ENCODE measurements around the gene ZNF670.
A peak's percentile ranks its signal among the peaks of the same experiment; 100 is the strongest.
"Not testable (repeated sequence)": the region's sequence is repeated elsewhere in the genome, so short reads cannot be mapped to it uniquely, and the experiment has no call there.

ZNF670 gene

GRCh38 chr1:247078258-247079140 is at the start of gene ZNF670:
ZNF670 (minus strand) TSS chr1:247078811; CDS start chr1:247078596, 215 bp downstream.
- DNase-seq (ENCODE audit: low read depth in 2 of 2), result peak; percentile 80 to 84

GRCh38 chr1:247127519-247128282 is 49.1 kb upstream of the ZNF670 start:
- DNase-seq (ENCODE audit: low read depth in 2 of 2), result not testable (repeated sequence)

GRCh38 chr1:247126601-247127000 is 48.0 kb upstream of the ZNF670 start:
- DNase-seq (ENCODE audit: low read depth in 2 of 2), result not testable (repeated sequence)

GRCh38 chr1:247126166-247126565 is 47.6 kb upstream of the ZNF670 start:
- DNase-seq (ENCODE audit: low read depth in 2 of 2), result not testable (repeated sequence)

- no peak for DNase-seq (ENCODE audit: low read depth in 2 of 2)
These were observed 42.8 kb upstream of the ZNF670 start for GRCh38 chr1:247121382-247121781.

- DNase-seq (ENCODE audit: low read depth in 2 of 2), result not testable (repeated sequence)
These were observed 41.7 kb upstream of the ZNF670 start for GRCh38 chr1:247120408-247120668.

GRCh38 chr1:247119600-247120407 is 41.2 kb upstream of the ZNF670 start:
- no peak for DNase-seq (ENCODE audit: low read depth in 2 of 2)

GRCh38 chr1:247118946-247119446 is 40.4 kb upstream of the ZNF670 start:
- no peak for DNase-seq (ENCODE audit: low read depth in 2 of 2)

- DNase-seq (ENCODE audit: low read depth in 2 of 2), result no peak
These were observed 36.9 kb upstream of the ZNF670 start for GRCh38 chr1:247115545-247115944.

GRCh38 chr1:247115141-247115510 is 36.5 kb upstream of the ZNF670 start:
- no peak for DNase-seq (ENCODE audit: low read depth in 2 of 2)

- no peak for DNase-seq (ENCODE audit: low read depth in 2 of 2)
These were observed 35.9 kb upstream of the ZNF670 start for GRCh38 chr1:247114351-247115140.

- no peak for DNase-seq (ENCODE audit: low read depth in 2 of 2)
These were observed 35.2 kb upstream of the ZNF670 start for GRCh38 chr1:247113733-247114271.

GRCh38 chr1:247113094-247113497 is 34.5 kb upstream of the ZNF670 start:
- DNase-seq (ENCODE audit: low read depth in 2 of 2), result no peak

- no peak for DNase-seq (ENCODE audit: low read depth in 2 of 2)
These were observed 33.8 kb upstream of the ZNF670 start for GRCh38 chr1:247112479-247112781.

- no peak for DNase-seq (ENCODE audit: low read depth in 2 of 2)
These were observed 33.3 kb upstream of the ZNF670 start for GRCh38 chr1:247111700-247112478.

GRCh38 chr1:247111259-247111699 is 32.7 kb upstream of the ZNF670 start:
- DNase-seq (ENCODE audit: low read depth in 2 of 2), result no peak

GRCh38 chr1:247110627-247111258 is 32.1 kb upstream of the ZNF670 start:
- DNase-seq (ENCODE audit: low read depth in 2 of 2), result no peak

- no peak for DNase-seq (ENCODE audit: low read depth in 2 of 2)
These were observed 29.1 kb upstream of the ZNF670 start for GRCh38 chr1:247107694-247108093.

- DNase-seq (ENCODE audit: low read depth in 2 of 2), result no peak
These were observed 27.4 kb upstream of the ZNF670 start for GRCh38 chr1:247105966-247106365.

- no peak for DNase-seq (ENCODE audit: low read depth in 2 of 2)
These were observed 26.4 kb upstream of the ZNF670 start for GRCh38 chr1:247104965-247105364.

All from fibroblast of skin of left quadriceps (primary cell).